Right lung (tissue), 5 donors: ENCODE results near the gene CEBPZ. TPM values are rescaled to one million over a fixed set of nuclear protein-coding genes. Genes with fewer than 3 reads are reported as not detected.
"Not testable (repeated sequence)": the region's sequence is repeated elsewhere in the genome, so short reads cannot be mapped to it uniquely, and the experiment has no call there.

ENCODE experiments used
- DNase-seq, 2 donors: peaks; one replicate each; pipeline ENCODE4 v3.0.0-alpha.2; 2013
- polyA plus RNA-seq, 5 donors: library from polyadenylated mRNA; unstranded; fragments of 120-200 nt; gene quantifications; one replicate each; pipeline versions ENCODE4 v1.2.1 to v1.2.3, GENCODE V29; 2013; ENCODE audit warnings: inconsistent platforms in 1 of 5, low replicate concordance in 1 of 5; ENCODE audit not compliant: insufficient read length in 5 of 5, insufficient read depth in 1 of 5

Gene CEBPZ
- polyA plus RNA-seq, 5 donors = 63.0 to 73.8 (median 70.2) TPM

- not testable (repeated sequence) for DNase-seq
These were observed 6.3 kb downstream of the CEBPZ start for GRCh38 chr2:37225129-37225528.

GRCh38 chr2:37224063-37224462, 7.3 kb downstream of the CEBPZ start:
- DNase-seq = no peak

GRCh38 chr2:37223131-37223530, 8.3 kb downstream of the CEBPZ start:
- no peak for DNase-seq

GRCh38 chr2:37219046-37219445, 12.3 kb downstream of the CEBPZ start:
- DNase-seq = no peak

GRCh38 chr2:37215250-37215649, 16.1 kb downstream of the CEBPZ start:
- DNase-seq = no peak

GRCh38 chr2:37211939-37212338, 19.5 kb downstream of the CEBPZ start:
- no peak for DNase-seq

GRCh38 chr2:37211212-37211611, 20.2 kb downstream of the CEBPZ start:
- DNase-seq = no peak

GRCh38 chr2:37206760-37207159, 24.6 kb downstream of the CEBPZ start:
- not testable (repeated sequence) for DNase-seq

GRCh38 chr2:37205689-37206341, 25.6 kb downstream of the CEBPZ start:
- DNase-seq = no peak

GRCh38 chr2:37205071-37205661, 26.2 kb downstream of the CEBPZ start:
- not testable (repeated sequence) for DNase-seq

- no peak for DNase-seq
These were observed 27.7 kb downstream of the CEBPZ start for GRCh38 chr2:37203708-37204107.

- no peak for DNase-seq
These were observed 29.6 kb downstream of the CEBPZ start for GRCh38 chr2:37201766-37202165.

- no peak for DNase-seq
These were observed 30.2 kb downstream of the CEBPZ start for GRCh38 chr2:37201208-37201607.

GRCh38 chr2:37198681-37199065, 32.7 kb downstream of the CEBPZ start:
- DNase-seq = no peak

- DNase-seq = peak; percentile 84 to 85
These were observed 34.8 kb downstream of the CEBPZ start, which contains the start of gene CEBPZOS for GRCh38 chr2:37196320-37197195. Gene CEBPZOS (plus strand): TSS chr2:37196496. CDS start chr2:37199705, 3,209 bp downstream.

- DNase-seq = not testable (repeated sequence)
These were observed 35.5 kb downstream of the CEBPZ start for GRCh38 chr2:37195862-37196319.

GRCh38 chr2:37192551-37192950, 38.8 kb downstream of the CEBPZ start:
- no peak for DNase-seq

- no peak for DNase-seq
These were observed 39.6 kb downstream of the CEBPZ start for GRCh38 chr2:37191747-37192146.

- no peak for DNase-seq
These were observed 40.1 kb downstream of the CEBPZ start for GRCh38 chr2:37191253-37191652.

GRCh38 chr2:37190290-37190689, 41.1 kb downstream of the CEBPZ start:
- DNase-seq = no peak

- no peak for DNase-seq
These were observed 41.8 kb downstream of the CEBPZ start for GRCh38 chr2:37189452-37190153.

- no peak for DNase-seq
These were observed 42.8 kb downstream of the CEBPZ start, which contains the start of gene SULT6B1 for GRCh38 chr2:37188570-37188969. Gene SULT6B1 (minus strand): TSS chr2:37188670. CDS start chr2:37188640, 30 bp downstream.
